ENCODE results near the gene TIMM22. TPM values are rescaled to one million over a fixed set of nuclear protein-coding genes. Genes with fewer than 3 reads are reported as not detected.

The TIMM22 gene
- total RNA-seq, 6 donors from 2014 or later = 6.3 to 13.5 (median 8.9) TPM

DNA sequence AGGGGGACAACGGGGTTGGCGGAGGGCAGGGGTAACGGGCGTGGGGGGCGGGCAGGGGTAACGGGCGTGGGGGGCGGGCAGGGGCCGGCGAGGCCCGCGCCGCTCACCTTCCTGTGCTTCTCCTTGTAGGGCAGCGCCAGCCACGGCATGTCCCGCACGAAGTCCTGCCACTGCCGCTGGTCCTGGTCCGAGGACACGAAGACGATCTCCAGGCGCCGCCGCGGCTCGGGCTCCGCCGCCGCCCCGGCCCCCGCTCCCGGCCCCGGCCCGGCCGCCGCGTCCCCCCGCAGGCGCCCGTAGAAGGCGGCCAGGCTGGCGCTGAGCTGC is 17.8 kb upstream of the TIMM22 start:
- WGBS, 2 donors = 1 to 3% methylated on average over 13 to 26 of the region's 42 CpGs
- peaks cover 15 to 44% (median 23%) of the 10 kb centered on the region in 4 donors for H3K4me1 ChIP-seq
- H3K27ac ChIP-seq = peak overlapping the region; percentile 53 to 87 (median 70)
- peak overlapping the region; percentile 46 to 88 (median 80) for H3K4me3 ChIP-seq
- DNase-seq (no peak), ATAC-seq (ENCODE audit: low FRiP score in 2 of 2) (peak in 1 of 2 donors; percentile 62)
- TF ChIP-seq, protein P1, sequence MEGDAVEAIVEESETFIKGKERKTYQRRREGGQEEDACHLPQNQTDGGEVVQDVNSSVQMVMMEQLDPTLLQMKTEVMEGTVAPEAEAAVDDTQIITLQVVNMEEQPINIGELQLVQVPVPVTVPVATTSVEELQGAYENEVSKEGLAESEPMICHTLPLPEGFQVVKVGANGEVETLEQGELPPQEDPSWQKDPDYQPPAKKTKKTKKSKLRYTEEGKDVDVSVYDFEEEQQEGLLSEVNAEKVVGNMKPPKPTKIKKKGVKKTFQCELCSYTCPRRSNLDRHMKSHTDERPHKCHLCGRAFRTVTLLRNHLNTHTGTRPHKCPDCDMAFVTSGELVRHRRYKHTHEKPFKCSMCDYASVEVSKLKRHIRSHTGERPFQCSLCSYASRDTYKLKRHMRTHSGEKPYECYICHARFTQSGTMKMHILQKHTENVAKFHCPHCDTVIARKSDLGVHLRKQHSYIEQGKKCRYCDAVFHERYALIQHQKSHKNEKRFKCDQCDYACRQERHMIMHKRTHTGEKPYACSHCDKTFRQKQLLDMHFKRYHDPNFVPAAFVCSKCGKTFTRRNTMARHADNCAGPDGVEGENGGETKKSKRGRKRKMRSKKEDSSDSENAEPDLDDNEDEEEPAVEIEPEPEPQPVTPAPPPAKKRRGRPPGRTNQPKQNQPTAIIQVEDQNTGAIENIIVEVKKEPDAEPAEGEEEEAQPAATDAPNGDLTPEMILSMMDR (IDR thresholded peaks at IDR 0.05) = no peak
- no peak for TF ChIP-seq POLR2AphosphoS5 (IDR thresholded peaks at IDR 0.05)
- peaks cover 0 to 4% (median 0%) of the 10 kb centered on the region in 4 donors for H3K27me3 ChIP-seq
- no peaks in the 10 kb centered on the region for H3K36me3 ChIP-seq
- H3K9me3 ChIP-seq = no peaks in the 10 kb centered on the region

DNA sequence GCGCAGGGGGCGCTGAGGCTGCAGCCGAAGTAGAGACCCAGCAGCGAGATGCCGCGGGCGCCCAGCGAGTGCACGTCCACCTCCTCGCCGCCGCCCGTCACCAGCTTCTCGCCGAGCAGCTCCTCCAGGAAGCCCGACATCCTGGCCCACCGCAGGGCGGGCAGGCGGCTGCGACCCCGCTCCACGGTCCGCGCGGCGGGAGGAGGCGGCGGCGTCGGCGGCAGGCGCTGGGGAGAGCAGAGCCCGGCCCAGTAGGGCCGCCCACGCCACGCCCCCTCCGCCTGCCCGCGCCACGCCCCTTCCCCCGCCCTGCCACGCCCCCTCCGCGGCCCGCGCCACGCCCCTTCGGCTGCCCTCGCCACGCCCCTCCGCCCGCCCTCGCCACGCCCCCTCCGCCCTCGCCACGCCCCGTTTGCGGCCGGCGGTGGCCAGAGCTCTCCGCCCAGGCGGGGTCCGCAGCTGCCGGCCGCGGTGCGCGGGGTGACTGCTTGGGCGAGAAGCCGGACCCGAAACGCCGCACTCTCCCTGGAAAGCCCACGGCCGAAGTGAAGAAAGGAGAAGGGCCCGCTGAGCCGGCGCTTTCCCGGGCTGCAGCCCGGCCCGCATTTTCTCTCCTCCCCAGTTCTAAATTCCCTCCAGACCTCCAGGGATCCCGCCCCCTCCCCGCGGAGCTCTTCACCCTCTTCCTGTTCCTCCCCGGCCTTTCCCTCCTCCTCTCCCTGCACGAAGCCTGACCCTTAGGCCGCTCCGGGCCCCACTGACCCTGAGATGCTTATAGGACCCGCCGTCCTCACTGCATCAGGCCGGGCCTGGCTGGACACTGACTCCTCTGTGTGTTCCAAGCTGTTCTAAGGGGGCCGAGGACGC is 17.2 kb upstream of the TIMM22 start, which contains the start of gene NXN:
Gene NXN, minus strand, starts transcription at position 238 of the 867 bp plus-strand sequence.
- peak; percentile 31 to 71 for TF ChIP-seq POLR2AphosphoS5 (IDR thresholded peaks at IDR 0.05)
- TF ChIP-seq, protein P1 (IDR thresholded peaks at IDR 0.05) = peak in 3 of 6 experiments; percentile 50 to 60 (median 51)
- peak in 3 of 4 donors; percentile 36 to 74 (median 64) for TF ChIP-seq POLR2A (IDR thresholded peaks at IDR 0.05)
- TF ChIP-seq EP300 (IDR thresholded peaks at IDR 0.05) = no peak
- peak; percentile 92 to 98 for DNase-seq
- H3K27me3 ChIP-seq = peaks cover 0 to 4% (median 0%) of the 10 kb centered on the region in 4 donors
- peaks cover 15 to 44% (median 23%) of the 10 kb centered on the region in 4 donors for H3K4me1 ChIP-seq
- H3K9me3 ChIP-seq = no peaks in the 10 kb centered on the region
- no peaks in the 10 kb centered on the region for H3K36me3 ChIP-seq
- peak within 1 kb of the TSS; percentile 55 to 88 (median 80) for H3K4me3 ChIP-seq
- peak; percentile 96 to 97 for ATAC-seq (ENCODE audit: low FRiP score in 2 of 2)
- H3K27ac ChIP-seq = peak within 1 kb of the TSS; percentile 72 to 87 (median 82)
- WGBS, 2 donors = 6 to 12% methylated on average over 16 to 28 of the region's 94 CpGs

DNA sequence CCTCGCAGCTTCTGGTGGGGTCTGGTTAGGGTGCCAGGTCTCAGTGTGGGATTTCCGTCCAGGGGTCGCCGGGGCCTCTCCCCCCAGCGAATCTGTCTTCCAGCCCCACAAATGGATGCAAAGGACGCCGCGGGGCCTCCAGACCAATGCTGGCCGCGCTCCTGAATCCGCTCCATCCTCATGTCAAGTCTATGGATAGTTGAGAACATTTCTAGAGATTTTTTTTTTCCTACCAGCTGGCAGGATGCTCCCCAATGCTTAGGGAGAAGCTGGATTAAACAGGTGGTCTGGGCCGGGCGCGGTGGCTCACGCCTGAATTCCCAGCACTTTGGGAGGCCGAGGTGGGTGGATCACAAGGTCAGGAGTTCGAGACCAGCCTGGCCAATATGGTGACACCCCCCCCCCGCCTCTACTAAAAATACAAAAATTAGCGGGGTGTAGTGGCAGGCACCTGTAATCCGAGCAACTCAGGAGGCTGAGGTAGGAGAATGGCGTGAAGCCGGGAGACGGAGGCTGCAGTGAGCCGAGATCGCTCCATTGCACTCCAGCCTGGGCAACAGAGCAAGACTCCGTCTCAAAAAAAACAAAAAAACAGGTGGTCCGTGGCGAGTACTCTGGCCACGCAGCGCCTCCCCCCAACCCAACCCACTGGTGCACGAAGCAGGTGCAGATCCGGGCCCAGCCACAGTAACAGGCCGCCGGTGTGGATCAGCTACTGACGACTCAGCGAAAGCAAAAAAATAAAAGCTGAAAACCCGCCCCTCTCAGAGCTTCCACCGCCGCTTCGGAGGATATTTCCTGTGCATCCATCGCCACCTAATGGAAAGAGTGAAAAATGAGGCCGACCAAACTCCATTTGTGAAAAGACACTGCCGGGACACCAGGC is 16.3 kb upstream of the TIMM22 start:
- H3K4me1 ChIP-seq = peaks cover 15 to 35% (median 21%) of the 10 kb centered on the region in 4 donors
- ATAC-seq (ENCODE audit: low FRiP score in 2 of 2) = peak; percentile 85 to 90
- peak overlapping the region; percentile 67 to 87 (median 77) for H3K27ac ChIP-seq
- WGBS, 2 donors = 25 to 27% methylated on average over 37 to 43 of the region's 43 CpGs
- H3K36me3 ChIP-seq = no peaks in the 10 kb centered on the region
- peak; percentile 73 to 76 for DNase-seq
- H3K9me3 ChIP-seq = no peaks in the 10 kb centered on the region
- peaks cover 0 to 4% (median 0%) of the 10 kb centered on the region in 4 donors for H3K27me3 ChIP-seq
- TF ChIP-seq POLR2AphosphoS5 (IDR thresholded peaks at IDR 0.05) = peak in 1 of 2 donors; percentile 24
- TF ChIP-seq POLR2A (IDR thresholded peaks at IDR 0.05) = no peak
- TF ChIP-seq, protein P1 (IDR thresholded peaks at IDR 0.05) = peak; percentile 67 to 81 (median 70)
- no peak for TF ChIP-seq EP300 (IDR thresholded peaks at IDR 0.05)
- H3K4me3 ChIP-seq = peak overlapping the region in 3 of 4 donors; percentile 79 to 88 (median 81)

DNA sequence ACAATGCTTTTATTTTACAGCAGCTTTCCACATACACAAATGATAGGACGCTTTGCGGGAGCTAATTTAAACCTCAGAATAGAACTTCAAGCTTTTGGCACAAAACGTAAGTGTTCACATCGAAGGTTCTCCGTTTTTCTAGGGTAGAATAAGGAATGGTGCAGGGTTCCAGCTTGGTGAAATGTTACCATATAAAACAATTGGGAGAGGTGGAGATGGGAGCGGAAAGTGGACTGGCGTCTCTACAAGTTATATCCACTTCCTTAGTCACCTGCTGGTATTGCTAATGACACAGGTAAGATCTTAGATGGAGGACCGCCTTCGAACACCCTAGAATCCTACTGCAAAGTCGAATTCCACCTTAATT is 15.7 kb upstream of the TIMM22 start:
- WGBS, 2 donors = 34 to 37% methylated on average over 10 of the region's 10 CpGs
- no peak for DNase-seq

More for the DNA sequence above, 15.7 kb upstream of the TIMM22 start:
- Histone ChIP-seq H3K27me3 (peaks cover 0 to 4% (median 0%) of the 10 kb centered on the region in 4 donors), H3K36me3 (no peaks in the 10 kb centered on the region), H3K9me3 (no peaks in the 10 kb centered on the region), H3K4me3 (no peak overlapping the region), H3K27ac (no peak overlapping the region), H3K4me1 (peaks cover 15 to 31% (median 21%) of the 10 kb centered on the region in 4 donors)
- no peak for ATAC-seq (ENCODE audit: low FRiP score in 2 of 2)
- TF ChIP-seq POLR2AphosphoS5 (IDR thresholded peaks at IDR 0.05) (no peak), EP300 (IDR thresholded peaks at IDR 0.05) (no peak), POLR2A (IDR thresholded peaks at IDR 0.05) (no peak)
- TF ChIP-seq, protein P1 (IDR thresholded peaks at IDR 0.05) = no peak

All from upper lobe of left lung (tissue), 6 donors.